ENCODE data around the gene MAPK10.

- TF ChIP-seq CTCF (optimal IDR thresholded peaks at IDR 0.05 in 1 of 3, IDR thresholded peaks at IDR 0.05 in 1 of 3, conservative IDR thresholded peaks at IDR 0.05 in 1 of 3; ENCODE audit: extremely low read depth in 1 of 3, insufficient read depth in 2 of 3, low read length in 3 of 3) = no peak
- no peak for TF ChIP-seq EZH2 (IDR thresholded peaks at IDR 0.05; ENCODE audit: low read length)
Measured at GRCh38 chr4:86054286-86055032, 305.4 kb downstream of the MAPK10 start.

Data from keratinocyte (primary cell).